Activated CD8-positive, alpha-beta T cell treated with anti-CD3 and anti-CD28 coated beads, Interleukin-2, amount 10 ng/mL, durations not matched to agents 7 days and 5 days (primary cell): Measurements from ENCODE around the gene CACNA2D1. TPM values are rescaled to one million over a fixed set of nuclear protein-coding genes. Genes with fewer than 3 reads are reported as not detected.

ENCODE experiments used
- ATAC-seq: fragments of 150-1000 bp; cut with Tn5 transposase; one replicate; pipeline ENCODE4 v1.10.0; 2021; ENCODE audit warnings: moderate library complexity
- CTCF ChIA-PET: fragments of 350-600 bp; sonication (Branson Sonifier 250); formaldehyde crosslinking; loops from one replicate; lab custom pipeline; 2021; ENCODE audit warnings: antibody characterized with exemption; lab: Charles Lee
- POLR2A ChIA-PET: fragments of 350-600 bp; sonication (Branson Sonifier 250); formaldehyde crosslinking; loops from one replicate; lab custom pipeline; 2021; ENCODE audit warnings: antibody characterized with exemption; lab: Charles Lee
- DNase-seq: peaks from one replicate; pipeline ENCODE4 v3.0.0-alpha.2; 2020
- H3K27ac Mint-ChIP-seq: one replicate; pipeline ENCODE4 v1.8.0; 2021; ENCODE audit warnings: mild to moderate bottlenecking, mixed read lengths
- H3K27me3 Mint-ChIP-seq: one replicate; pipeline ENCODE4 v1.8.0; 2021; ENCODE audit warnings: low read depth, mixed read lengths
- H3K36me3 Mint-ChIP-seq: one replicate; pipeline ENCODE4 v1.8.0; 2021; ENCODE audit warnings: low read depth, mixed read lengths
- H3K4me1 Mint-ChIP-seq: one replicate; pipeline ENCODE4 v1.8.0; 2021; ENCODE audit warnings: low read depth, mixed read lengths
- H3K4me3 Mint-ChIP-seq: one replicate; pipeline ENCODE4 v1.8.0; 2021; ENCODE audit warnings: mild to moderate bottlenecking, mixed read lengths
- H3K9me3 Mint-ChIP-seq: one replicate; pipeline ENCODE4 v1.8.0; 2022; ENCODE audit warnings: mixed read lengths; ENCODE audit not compliant: insufficient read depth
- total RNA-seq, 2 experiments: library from RNA; stranded (reverse); gene quantifications; one replicate each; pipeline ENCODE4 v1.2.3, GENCODE V29; 2021

CACNA2D1 gene
- total RNA-seq, 2 experiments from 2014 or later: not detected

DNA sequence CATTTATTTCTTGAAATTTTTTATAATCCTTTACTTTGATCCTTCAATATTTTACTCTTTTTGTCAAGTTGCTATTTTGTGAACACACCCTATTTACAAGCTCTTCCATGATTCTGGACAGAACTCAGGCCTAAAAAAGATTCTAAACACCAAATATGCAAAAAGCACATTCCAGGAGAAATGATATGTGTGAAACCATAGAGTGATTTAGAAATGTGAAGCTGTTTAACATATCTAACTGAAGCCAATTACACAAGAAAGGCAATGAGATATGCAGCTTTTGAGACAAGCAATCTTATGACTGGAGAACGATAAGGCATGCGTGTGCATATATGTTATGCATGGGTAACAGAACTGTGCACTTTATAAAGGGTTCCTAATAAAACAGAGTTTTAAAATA lies 243.0 kb downstream of the CACNA2D1 start:
- no peaks in the 10 kb centered on the region for H3K27me3 Mint-ChIP-seq
- CTCF ChIA-PET: no interaction called here
- no peaks in the 10 kb centered on the region for H3K9me3 Mint-ChIP-seq
- no peak overlapping the region for H3K4me3 Mint-ChIP-seq
- DNase-seq (no peak), ATAC-seq (no peak)
- no peak overlapping the region for H3K27ac Mint-ChIP-seq
- H3K4me1 Mint-ChIP-seq: no peaks in the 10 kb centered on the region
- POLR2A ChIA-PET: no interaction called here
- no peaks in the 10 kb centered on the region for H3K36me3 Mint-ChIP-seq

DNA sequence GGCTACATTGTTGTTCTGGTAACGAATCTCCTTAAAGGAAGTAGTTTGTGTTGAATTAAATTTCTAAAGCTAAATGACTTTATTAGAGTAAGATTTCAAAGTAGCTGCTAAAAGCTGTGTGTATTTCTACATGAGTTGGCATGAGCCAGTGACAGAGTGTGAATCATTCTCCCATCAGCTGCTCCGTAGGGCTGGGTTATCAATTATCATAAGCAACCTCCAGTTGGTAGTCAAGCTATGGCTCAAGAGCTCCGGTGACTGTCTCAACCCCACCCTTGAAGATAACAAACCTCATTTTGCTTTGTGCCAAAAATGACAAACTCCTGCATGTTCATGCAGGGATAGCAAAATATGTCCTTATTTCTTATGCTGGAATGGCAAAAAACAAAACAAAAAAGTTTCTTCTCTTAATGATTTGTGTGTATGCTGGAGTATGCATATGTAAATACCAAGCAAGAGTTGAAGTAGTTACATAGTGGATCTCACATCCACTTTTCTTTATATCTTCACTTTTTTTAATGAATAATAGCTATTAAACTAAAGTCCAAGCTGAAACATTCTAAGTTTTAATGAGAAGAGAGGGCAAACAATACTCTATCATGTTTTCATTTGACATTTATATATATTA lies 249.4 kb downstream of the CACNA2D1 start:
- no peaks in the 10 kb centered on the region for H3K27me3 Mint-ChIP-seq
- CTCF ChIA-PET: no interaction called here
- H3K9me3 Mint-ChIP-seq: no peaks in the 10 kb centered on the region

DNA sequence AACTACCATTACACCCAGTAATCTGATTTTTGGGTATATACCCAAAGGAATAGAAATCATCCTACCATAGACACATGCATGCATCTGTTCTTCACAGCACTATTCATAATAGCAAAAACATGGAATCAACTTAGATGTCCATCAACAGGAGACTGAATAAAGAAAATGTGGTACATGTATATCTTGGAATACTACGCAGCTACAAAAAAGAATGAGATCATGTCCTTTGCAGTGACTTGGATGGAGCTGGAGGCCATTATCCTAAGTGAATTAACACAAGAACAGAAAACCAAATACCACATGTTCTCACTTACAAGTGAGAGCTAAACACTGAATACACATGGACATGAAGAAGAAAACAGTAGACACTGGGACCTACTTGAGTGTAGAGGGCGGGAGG lies 254.9 kb downstream of the CACNA2D1 start:
- CTCF ChIA-PET: no interaction called here
- ATAC-seq (no peak), DNase-seq (no peak)
- H3K36me3 Mint-ChIP-seq: no peaks in the 10 kb centered on the region
- no peaks in the 10 kb centered on the region for H3K4me1 Mint-ChIP-seq
- POLR2A ChIA-PET: no interaction called here
- no peaks in the 10 kb centered on the region for H3K9me3 Mint-ChIP-seq
- H3K27me3 Mint-ChIP-seq: no peaks in the 10 kb centered on the region
- H3K27ac Mint-ChIP-seq: no peak overlapping the region
- H3K4me3 Mint-ChIP-seq: no peak overlapping the region

More for the DNA sequence above, 249.4 kb downstream of the CACNA2D1 start:
- H3K4me3 Mint-ChIP-seq: no peak overlapping the region
- ATAC-seq: no peak
- DNase-seq: no peak
- no peaks in the 10 kb centered on the region for H3K36me3 Mint-ChIP-seq
- H3K4me1 Mint-ChIP-seq: no peaks in the 10 kb centered on the region
- H3K27ac Mint-ChIP-seq: no peak overlapping the region
- POLR2A ChIA-PET: no interaction called here

DNA sequence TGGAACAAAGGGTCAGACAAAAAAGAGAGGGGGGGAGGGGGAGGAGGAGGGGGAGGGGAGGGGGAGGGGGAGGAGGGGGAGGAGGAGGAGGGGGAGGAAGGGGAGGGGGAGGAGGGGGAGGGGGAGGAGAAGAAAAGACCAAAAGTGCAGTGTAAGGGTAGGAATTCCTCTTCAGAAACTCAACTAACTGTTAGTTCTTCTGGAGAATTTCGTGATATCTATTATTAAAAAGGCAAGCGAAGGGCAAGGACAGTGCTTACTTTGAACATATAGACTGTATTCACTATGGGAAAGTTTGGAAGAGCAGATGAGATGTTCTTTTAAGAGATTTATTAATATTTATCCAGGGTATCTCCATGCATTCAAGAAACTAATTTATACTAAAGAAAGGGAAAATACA lies 258.1 kb downstream of the CACNA2D1 start:
- Mint-ChIP-seq H3K9me3 (no peaks in the 10 kb centered on the region), H3K27ac (no peak overlapping the region), H3K4me3 (no peak overlapping the region), H3K36me3 (no peaks in the 10 kb centered on the region), H3K27me3 (no peaks in the 10 kb centered on the region), H3K4me1 (no peaks in the 10 kb centered on the region)
- no peak for DNase-seq
- CTCF ChIA-PET: no interaction called here
- ATAC-seq: no peak
- POLR2A ChIA-PET: no interaction called here

DNA sequence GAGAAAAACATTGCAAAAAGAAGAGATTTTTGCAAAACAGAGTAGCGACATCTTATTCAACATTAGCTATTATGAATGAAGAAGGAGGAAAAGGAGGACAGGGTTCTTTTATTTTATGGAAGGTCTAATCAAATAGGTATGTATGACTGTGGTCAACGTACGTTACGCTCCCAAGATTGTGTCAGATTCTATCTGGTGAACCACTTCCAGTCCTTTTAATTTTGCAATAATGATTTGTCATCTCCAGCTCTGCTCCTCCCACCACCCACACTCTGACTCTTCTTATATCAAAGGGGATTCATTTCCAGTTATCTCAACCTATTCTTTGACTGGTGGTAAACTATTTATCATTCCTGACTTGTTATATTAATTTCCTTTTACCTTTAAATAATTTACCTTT lies 259.9 kb downstream of the CACNA2D1 start:
- CTCF ChIA-PET: no interaction called here
- Mint-ChIP-seq H3K9me3 (no peaks in the 10 kb centered on the region), H3K36me3 (no peaks in the 10 kb centered on the region), H3K27ac (no peak overlapping the region), H3K4me1 (no peaks in the 10 kb centered on the region), H3K27me3 (no peaks in the 10 kb centered on the region), H3K4me3 (no peak overlapping the region)
- POLR2A ChIA-PET: no interaction called here
- no peak for ATAC-seq
- no peak for DNase-seq

DNA sequence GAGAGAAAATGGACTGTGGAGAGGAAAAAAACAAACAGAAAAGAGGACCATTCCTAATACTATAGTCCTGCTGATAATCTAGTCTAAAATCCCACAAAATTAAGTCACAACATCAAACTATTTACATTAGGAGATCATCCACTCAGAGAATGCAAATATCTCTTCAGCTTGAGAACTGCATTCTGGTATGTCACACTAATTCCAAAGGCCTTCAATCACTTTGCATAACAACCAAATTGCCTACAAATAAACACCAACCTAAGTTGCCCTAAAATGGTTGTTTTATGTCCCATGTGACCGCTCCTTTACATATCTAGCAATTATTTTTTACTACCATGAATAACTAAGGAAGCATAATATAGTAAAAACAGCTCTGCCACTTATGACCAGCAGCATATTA lies 264.3 kb downstream of the CACNA2D1 start:
- Mint-ChIP-seq H3K4me1 (no peaks in the 10 kb centered on the region), H3K27ac (no peak overlapping the region), H3K36me3 (no peaks in the 10 kb centered on the region), H3K9me3 (no peaks in the 10 kb centered on the region), H3K4me3 (no peak overlapping the region), H3K27me3 (no peaks in the 10 kb centered on the region)
- DNase-seq: no peak
- ATAC-seq: no peak
- ChIA-PET CTCF (no interaction called here), POLR2A (no interaction called here)

DNA sequence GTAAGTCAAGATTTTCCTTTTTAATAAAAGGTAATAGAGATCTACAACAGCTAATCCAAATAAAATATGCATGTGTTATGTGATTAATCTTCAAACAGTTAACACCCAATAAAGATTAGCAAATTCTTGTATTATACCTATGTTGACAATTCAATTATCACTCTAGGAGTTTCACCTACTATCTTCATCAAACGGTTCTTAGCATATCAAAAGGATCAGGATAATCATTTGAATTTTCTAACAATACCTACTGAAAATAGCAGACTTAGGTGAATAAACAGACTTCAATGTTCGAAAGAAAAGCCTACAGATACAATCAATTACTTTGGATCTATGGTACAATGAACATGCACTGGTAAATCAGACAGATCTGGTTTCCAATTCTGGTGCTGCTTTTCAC lies 268.3 kb downstream of the CACNA2D1 start:
- ChIA-PET CTCF (no interaction called here), POLR2A (no interaction called here)
- H3K36me3 Mint-ChIP-seq: no peaks in the 10 kb centered on the region
- ATAC-seq (no peak), DNase-seq (no peak)
- H3K4me3 Mint-ChIP-seq: no peak overlapping the region
- no peak overlapping the region for H3K27ac Mint-ChIP-seq
- H3K4me1 Mint-ChIP-seq: no peaks in the 10 kb centered on the region
- H3K27me3 Mint-ChIP-seq: no peaks in the 10 kb centered on the region
- H3K9me3 Mint-ChIP-seq: no peaks in the 10 kb centered on the region

DNA sequence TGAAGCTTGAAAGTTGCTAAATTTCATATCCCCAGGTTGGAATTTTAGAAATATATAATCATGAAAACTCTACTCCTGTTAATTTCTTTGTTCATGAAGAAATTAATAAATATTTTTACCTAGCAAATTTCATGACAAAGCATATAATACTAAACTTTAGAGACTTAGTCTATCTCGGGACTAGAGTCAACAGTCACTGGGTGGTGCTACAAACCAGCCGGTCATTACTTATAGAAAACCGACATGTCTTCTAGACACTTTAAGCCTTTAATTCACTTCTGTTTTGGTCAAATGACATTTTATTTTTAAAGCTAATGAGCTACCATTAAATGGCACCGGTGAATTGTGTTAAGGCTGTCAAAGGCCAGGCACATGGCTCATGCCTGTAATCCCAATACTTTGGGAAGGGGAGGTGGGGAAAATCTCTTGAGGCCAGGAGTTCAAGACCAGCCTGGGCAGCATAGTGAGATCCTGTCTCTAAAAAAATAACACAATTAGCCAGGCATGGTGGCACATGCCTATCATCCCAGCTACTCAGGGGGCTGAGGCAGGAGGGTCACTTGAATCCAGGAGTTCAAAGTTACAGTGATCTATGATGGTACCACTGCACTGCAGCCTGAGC lies 270.1 kb downstream of the CACNA2D1 start:
- ChIA-PET CTCF (no interaction called here), POLR2A (no interaction called here)
- H3K4me1 Mint-ChIP-seq: no peaks in the 10 kb centered on the region
- no peak for DNase-seq
- H3K27me3 Mint-ChIP-seq: no peaks in the 10 kb centered on the region
- no peaks in the 10 kb centered on the region for H3K36me3 Mint-ChIP-seq
- no peak for ATAC-seq
- no peak overlapping the region for H3K4me3 Mint-ChIP-seq
- H3K9me3 Mint-ChIP-seq: no peaks in the 10 kb centered on the region
- H3K27ac Mint-ChIP-seq: no peak overlapping the region

DNA sequence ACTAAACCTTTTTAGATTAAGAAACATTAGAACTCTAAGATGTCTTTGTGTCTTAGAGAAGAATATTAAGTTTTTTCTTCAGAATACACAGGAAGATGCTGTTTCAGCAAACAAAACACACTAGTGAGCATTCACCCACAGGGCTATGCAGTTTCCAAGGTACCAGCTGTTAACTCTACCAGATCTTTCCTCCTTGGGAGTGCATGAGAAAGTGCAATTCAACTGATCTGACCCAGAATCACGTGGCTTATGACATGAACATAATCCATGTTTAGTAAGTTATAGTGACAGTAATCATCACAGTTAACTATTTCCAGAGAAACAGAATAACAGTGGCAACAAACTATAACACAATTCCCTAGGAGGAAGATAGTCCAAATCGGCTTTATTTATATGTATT lies 270.7 kb downstream of the CACNA2D1 start:
- ChIA-PET CTCF (no interaction called here), POLR2A (no interaction called here)
- H3K9me3 Mint-ChIP-seq: no peaks in the 10 kb centered on the region
- ATAC-seq (no peak), DNase-seq (no peak)
- no peaks in the 10 kb centered on the region for H3K27me3 Mint-ChIP-seq
- H3K36me3 Mint-ChIP-seq: no peaks in the 10 kb centered on the region
- no peaks in the 10 kb centered on the region for H3K4me1 Mint-ChIP-seq
- no peak overlapping the region for H3K4me3 Mint-ChIP-seq
- H3K27ac Mint-ChIP-seq: no peak overlapping the region

DNA sequence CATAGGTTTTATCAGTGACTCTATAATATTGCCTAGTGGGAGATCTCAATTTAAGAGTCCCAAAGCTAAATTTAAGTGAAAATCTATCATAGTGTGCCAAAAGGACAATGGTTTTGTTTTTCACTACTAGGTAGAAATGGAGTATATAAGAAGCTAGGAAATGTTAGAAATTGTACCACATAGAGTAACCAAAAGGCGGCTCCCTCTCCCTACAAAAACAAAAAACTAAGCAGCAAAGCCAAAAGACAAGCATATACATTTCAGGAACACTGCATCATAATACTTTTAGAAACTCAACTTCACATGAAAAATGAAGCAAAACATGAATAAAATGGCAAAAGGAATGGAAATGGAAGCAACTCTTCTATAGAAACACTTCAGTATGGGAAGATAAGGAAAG lies 271.6 kb downstream of the CACNA2D1 start:
- H3K9me3 Mint-ChIP-seq: no peaks in the 10 kb centered on the region
- no peaks in the 10 kb centered on the region for H3K4me1 Mint-ChIP-seq
- ATAC-seq (no peak), DNase-seq (no peak)
- H3K27me3 Mint-ChIP-seq: no peaks in the 10 kb centered on the region
- ChIA-PET POLR2A (no interaction called here), CTCF (no interaction called here)
- H3K36me3 Mint-ChIP-seq: no peaks in the 10 kb centered on the region
- no peak overlapping the region for H3K27ac Mint-ChIP-seq
- H3K4me3 Mint-ChIP-seq: no peak overlapping the region

DNA sequence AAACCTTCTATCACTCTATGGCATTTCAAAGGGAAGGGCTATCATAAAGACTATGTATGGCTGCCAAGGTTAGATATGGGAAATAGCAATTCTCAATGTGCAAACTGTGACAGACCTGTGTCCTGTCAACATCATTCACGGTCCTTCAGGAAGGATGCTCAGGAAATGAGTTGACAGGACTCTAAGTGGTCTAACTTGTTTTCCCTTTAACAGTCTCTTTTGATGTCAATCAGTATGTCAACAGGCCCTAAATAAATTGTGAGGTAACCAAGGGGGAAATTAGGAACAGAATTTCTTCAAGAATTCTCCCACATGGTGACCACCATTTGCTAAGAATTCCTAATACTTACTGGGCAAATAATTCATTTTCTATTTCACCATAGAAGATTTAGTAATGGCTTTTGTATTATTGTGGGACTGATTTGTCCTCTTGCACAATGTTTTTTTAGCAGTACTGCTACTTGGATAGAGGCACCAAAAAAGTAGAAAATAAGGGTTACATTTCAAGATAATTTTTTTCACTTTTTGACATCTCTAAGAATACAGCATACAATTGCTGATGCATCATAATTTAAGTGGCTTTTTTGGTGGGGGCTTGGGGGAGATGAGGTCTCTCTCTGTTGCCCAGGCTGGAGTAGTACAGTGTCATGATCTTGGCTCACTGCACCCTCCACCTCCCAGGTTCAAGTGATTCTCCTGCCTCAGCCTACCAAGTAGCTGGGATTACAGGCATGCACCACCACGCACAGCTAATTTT lies 275.8 kb downstream of the CACNA2D1 start:
- H3K4me1 Mint-ChIP-seq: no peaks in the 10 kb centered on the region
- DNase-seq (no peak), ATAC-seq (no peak)
- ChIA-PET CTCF (no interaction called here), POLR2A (no interaction called here)
- H3K4me3 Mint-ChIP-seq: no peak overlapping the region
- H3K27me3 Mint-ChIP-seq: no peaks in the 10 kb centered on the region
- no peaks in the 10 kb centered on the region for H3K36me3 Mint-ChIP-seq
- no peaks in the 10 kb centered on the region for H3K9me3 Mint-ChIP-seq
- no peak overlapping the region for H3K27ac Mint-ChIP-seq

DNA sequence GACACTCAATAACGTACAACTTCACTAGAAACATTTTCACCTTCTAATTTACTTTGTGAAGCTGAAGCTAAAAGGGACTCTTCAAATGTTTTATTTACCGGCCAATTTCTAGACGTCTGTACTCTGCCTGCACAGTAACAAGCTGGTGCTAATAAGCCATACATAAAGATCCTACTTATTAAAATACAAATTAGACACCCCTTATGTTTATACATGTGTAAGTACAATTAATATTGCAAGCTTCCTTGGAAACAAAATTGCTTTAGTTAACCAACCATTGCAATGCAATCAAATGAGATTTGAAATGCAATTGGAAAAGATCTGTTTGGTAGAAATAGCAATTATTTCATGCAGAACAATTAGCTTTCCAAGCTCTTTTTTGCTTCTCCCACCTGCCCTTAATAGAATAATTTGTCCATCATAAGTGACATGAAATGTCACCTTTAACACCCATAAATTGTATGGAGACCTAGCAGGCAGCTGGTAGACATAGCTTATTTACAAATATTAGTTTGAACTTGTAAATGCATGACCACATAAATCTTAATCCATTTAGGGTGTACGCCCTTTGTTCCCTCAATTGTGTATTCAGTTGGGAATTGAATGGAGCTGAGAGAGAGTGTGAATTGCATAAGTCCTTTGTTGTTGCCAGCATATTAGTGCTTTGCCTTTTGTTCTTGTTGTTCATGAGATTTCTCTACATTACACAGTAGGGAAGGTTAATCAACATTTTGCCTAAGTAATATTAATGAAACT lies 277.1 kb downstream of the CACNA2D1 start:
- H3K36me3 Mint-ChIP-seq: no peaks in the 10 kb centered on the region
- no peaks in the 10 kb centered on the region for H3K27me3 Mint-ChIP-seq
- no peaks in the 10 kb centered on the region for H3K4me1 Mint-ChIP-seq
- ChIA-PET POLR2A (no interaction called here), CTCF (no interaction called here)
- H3K9me3 Mint-ChIP-seq: no peaks in the 10 kb centered on the region
- no peak for ATAC-seq
- H3K27ac Mint-ChIP-seq: no peak overlapping the region
- DNase-seq: no peak
- no peak overlapping the region for H3K4me3 Mint-ChIP-seq
